SK-N-SH treated with all-trans-retinoic acid at 6 μM for 48 hours (cell line): Measurements from ENCODE around the gene PLAGL1.

Source experiments
- BACH2 ChIP-seq: fragments of 250-450 bp; sonication (Bioruptor Pico); IDR thresholded peaks from 2 replicates; pipeline ENCODE4 v1.9.0; 2021; ENCODE audit warnings: mild to moderate bottlenecking, borderline replicate concordance
- PPARA ChIP-seq: fragments of 250-450 bp; sonication (Bioruptor Pico); IDR thresholded peaks from 2 replicates; pipeline ENCODE4 v1.5.0; 2020; ENCODE audit warnings: mild to moderate bottlenecking, borderline replicate concordance
- RARB ChIP-seq: fragments of 250-450 bp; sonication (Bioruptor Pico); IDR thresholded peaks from 2 replicates; pipeline ENCODE4 v1.8.0; 2021; ENCODE audit warnings: mild to moderate bottlenecking, moderate library complexity
- TOX ChIP-seq: fragments of 250-450 bp; sonication (Bioruptor Pico); IDR thresholded peaks from 2 replicates; pipeline ENCODE4 v1.8.0; 2021; ENCODE audit warnings: mild to moderate bottlenecking, moderate library complexity, borderline replicate concordance

DNA sequence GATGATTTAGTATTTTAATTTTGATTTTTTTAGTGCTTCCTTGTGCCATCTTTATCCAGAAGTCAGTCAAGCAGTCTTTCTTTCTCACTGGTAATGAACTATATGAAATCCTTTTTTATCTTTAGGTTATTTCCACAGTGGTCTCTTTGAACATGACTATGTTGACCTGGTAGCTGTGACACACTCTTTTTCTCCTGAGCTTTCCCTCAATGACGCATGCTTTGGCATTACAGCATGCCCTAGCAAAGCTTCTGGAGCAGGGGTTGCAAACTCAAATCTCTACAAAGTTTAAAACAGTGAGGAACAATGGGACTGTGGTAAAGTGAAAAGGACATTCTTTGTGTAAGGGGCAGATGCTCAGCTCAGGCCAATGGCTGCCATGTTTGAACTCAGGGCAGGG, 4.5 kb upstream of the PLAGL1 start:
- TF ChIP-seq PPARA (CRISPR knock-in tag), result no peak
- no peak for TF ChIP-seq RARB (CRISPR knock-in tag)
- TF ChIP-seq BACH2 (CRISPR knock-in tag), result no peak
- no peak for TF ChIP-seq TOX (CRISPR knock-in tag)
